LNCaP clone FGC (cell line): ENCODE measurements around the gene LRP5.

Experiments
- DNase-seq: peaks from one replicate; pipeline ENCODE4 v3.0.0-alpha.2; 2011; ENCODE audit warnings: low read depth
- H3K4me3 ChIP-seq: 2 replicates; pipeline ENCODE4 v1.5.1; 2011; ENCODE audit warnings: mild to moderate bottlenecking, low read depth, low read length, control low read depth
- CTCF ChIP-seq: IDR thresholded peaks from 2 replicates; pipeline ENCODE4 v1.5.1; 2012; ENCODE audit warnings: mild to moderate bottlenecking; ENCODE audit not compliant: control insufficient read depth, insufficient read depth; ENCODE audit errors: extremely low read depth

The LRP5 gene

GRCh38 chr11:68329978-68330699 lies 17.7 kb downstream of the LRP5 start:
- DNase-seq = no peak
- H3K4me3 ChIP-seq = no peak overlapping the region
- no peak for TF ChIP-seq CTCF

GRCh38 chr11:68330700-68331337 lies 18.4 kb downstream of the LRP5 start:
- no peak for DNase-seq
- no peak overlapping the region for H3K4me3 ChIP-seq
- no peak for TF ChIP-seq CTCF

- no peak for TF ChIP-seq CTCF
- no peak for DNase-seq
- no peak overlapping the region for H3K4me3 ChIP-seq
Measured at GRCh38 chr11:68331338-68331947, 19.1 kb downstream of the LRP5 start.

GRCh38 chr11:68332186-68332585 lies 19.8 kb downstream of the LRP5 start:
- no peak for TF ChIP-seq CTCF
- no peak overlapping the region for H3K4me3 ChIP-seq
- no peak for DNase-seq

- H3K4me3 ChIP-seq = no peak overlapping the region
- no peak for DNase-seq
- TF ChIP-seq CTCF = no peak
Measured at GRCh38 chr11:68333173-68333572, 20.8 kb downstream of the LRP5 start.

- DNase-seq = no peak
- no peak for TF ChIP-seq CTCF
- no peak overlapping the region for H3K4me3 ChIP-seq
Measured at GRCh38 chr11:68334923-68335322, 22.5 kb downstream of the LRP5 start.
